Endothelial cell (in vitro differentiated cells): ENCODE measurements around the gene TIPRL. TPM values are rescaled to one million over a fixed set of nuclear protein-coding genes. Genes with fewer than 3 reads are reported as not detected.

Experiments
- DNase-seq: peaks from one replicate; pipeline ENCODE4 v3.0.0; 2021; ENCODE audit warnings: low spot score
- H3K27ac Mint-ChIP-seq: one replicate; pipeline ENCODE4 v1.8.0; 2021; ENCODE audit warnings: mixed read lengths, inconsistent platforms; ENCODE audit not compliant: unreplicated experiment
- H3K27me3 Mint-ChIP-seq: one replicate; pipeline ENCODE4 v1.8.0; 2021; ENCODE audit warnings: mild to moderate bottlenecking, moderate library complexity, mixed read lengths, inconsistent platforms; ENCODE audit not compliant: unreplicated experiment
- H3K36me3 Mint-ChIP-seq: one replicate; pipeline ENCODE4 v1.8.0; 2021; ENCODE audit warnings: mild to moderate bottlenecking, low read depth, mixed read lengths, inconsistent platforms; ENCODE audit not compliant: unreplicated experiment
- H3K4me1 Mint-ChIP-seq: one replicate; pipeline ENCODE4 v1.8.0; 2021; ENCODE audit warnings: mild to moderate bottlenecking, mixed read lengths, inconsistent platforms; ENCODE audit not compliant: unreplicated experiment
- H3K4me3 Mint-ChIP-seq: one replicate; pipeline ENCODE4 v1.8.0; 2021; ENCODE audit warnings: mild to moderate bottlenecking, mixed read lengths, inconsistent platforms; ENCODE audit not compliant: unreplicated experiment
- H3K9me3 Mint-ChIP-seq: one replicate; pipeline ENCODE4 v1.8.0; 2021; ENCODE audit warnings: mixed read lengths, inconsistent platforms; ENCODE audit not compliant: unreplicated experiment
- total RNA-seq: library from RNA; stranded (reverse); fragmentation: NEBNext Ultra II Directional; extraction: Animal tissue kit (Norgen Biotek cat#: 25700); gene quantifications from one replicate; pipeline ENCODE4 v1.2.1, GENCODE V29; 2021; ENCODE audit not compliant: unreplicated experiment
- TF ChIP-seq, protein P1 (sequence below): fragments of 200-600 bp; sonication (generic); IDR thresholded peaks from one replicate; pipeline ENCODE4 v1.5.0; 2021; ENCODE audit warnings: antibody characterized with exemption; ENCODE audit not compliant: unreplicated experiment

TIPRL gene
- total RNA-seq, 1 donor from 2014 or later: 34.2 TPM

DNA sequence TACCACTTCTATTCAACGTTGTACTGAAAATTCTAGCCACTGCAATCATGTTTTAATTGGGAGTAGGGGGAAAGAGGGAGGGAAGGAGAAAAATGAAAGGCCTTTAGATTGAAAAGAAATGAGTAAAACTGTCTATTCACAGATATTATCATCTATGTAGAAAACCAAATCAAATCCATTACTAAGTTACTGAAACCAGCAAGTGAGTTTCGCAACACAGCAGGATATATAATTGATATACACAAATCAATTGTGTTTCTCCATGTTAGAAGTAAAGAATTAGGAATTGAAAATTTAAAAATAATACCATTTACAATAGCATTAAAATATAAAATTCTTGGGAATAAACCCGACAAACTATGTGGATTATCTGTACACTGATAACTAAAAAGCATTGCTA, 66.3 kb downstream of the TIPRL start:
- H3K4me1 Mint-ChIP-seq: peaks cover 5% of the 10 kb centered on the region
- DNase-seq: no peak
- H3K36me3 Mint-ChIP-seq: peaks cover 19% of the 10 kb centered on the region
- peak overlapping the region; percentile 11 for H3K27ac Mint-ChIP-seq
- no peak overlapping the region for H3K4me3 Mint-ChIP-seq
- H3K27me3 Mint-ChIP-seq: peaks cover 1% of the 10 kb centered on the region
- TF ChIP-seq, protein P1, sequence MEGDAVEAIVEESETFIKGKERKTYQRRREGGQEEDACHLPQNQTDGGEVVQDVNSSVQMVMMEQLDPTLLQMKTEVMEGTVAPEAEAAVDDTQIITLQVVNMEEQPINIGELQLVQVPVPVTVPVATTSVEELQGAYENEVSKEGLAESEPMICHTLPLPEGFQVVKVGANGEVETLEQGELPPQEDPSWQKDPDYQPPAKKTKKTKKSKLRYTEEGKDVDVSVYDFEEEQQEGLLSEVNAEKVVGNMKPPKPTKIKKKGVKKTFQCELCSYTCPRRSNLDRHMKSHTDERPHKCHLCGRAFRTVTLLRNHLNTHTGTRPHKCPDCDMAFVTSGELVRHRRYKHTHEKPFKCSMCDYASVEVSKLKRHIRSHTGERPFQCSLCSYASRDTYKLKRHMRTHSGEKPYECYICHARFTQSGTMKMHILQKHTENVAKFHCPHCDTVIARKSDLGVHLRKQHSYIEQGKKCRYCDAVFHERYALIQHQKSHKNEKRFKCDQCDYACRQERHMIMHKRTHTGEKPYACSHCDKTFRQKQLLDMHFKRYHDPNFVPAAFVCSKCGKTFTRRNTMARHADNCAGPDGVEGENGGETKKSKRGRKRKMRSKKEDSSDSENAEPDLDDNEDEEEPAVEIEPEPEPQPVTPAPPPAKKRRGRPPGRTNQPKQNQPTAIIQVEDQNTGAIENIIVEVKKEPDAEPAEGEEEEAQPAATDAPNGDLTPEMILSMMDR: no peak
- H3K9me3 Mint-ChIP-seq: no peaks in the 10 kb centered on the region

DNA sequence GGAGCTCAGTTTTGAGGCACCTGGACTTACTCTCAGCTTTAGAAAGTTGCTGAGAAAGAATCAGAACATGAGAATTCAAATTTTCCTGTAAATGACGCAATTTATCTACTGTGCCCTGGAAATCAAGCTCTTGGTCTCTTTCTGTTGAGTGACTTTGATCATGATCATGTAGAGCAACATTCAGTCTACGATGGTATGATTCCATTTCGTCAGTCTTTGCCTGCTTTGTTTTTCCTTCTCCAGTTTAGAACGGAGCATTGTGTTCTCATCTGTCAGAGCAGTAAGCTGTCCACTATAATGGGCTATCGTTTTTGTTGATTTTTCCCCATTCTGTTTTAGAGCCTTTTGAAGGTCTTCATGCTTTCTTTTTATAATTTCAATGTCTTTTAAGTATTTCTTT, 67.7 kb downstream of the TIPRL start:
- Mint-ChIP-seq H3K27ac (no peak overlapping the region), H3K36me3 (peaks cover 20% of the 10 kb centered on the region), H3K4me3 (no peak overlapping the region), H3K4me1 (peaks cover 5% of the 10 kb centered on the region), H3K27me3 (peaks cover 1% of the 10 kb centered on the region), H3K9me3 (no peaks in the 10 kb centered on the region)
- TF ChIP-seq, protein P1: no peak
- DNase-seq: no peak

Other genes starting within 250 kb of the TIPRL start
- gene DCAF6, start 242.3 kb upstream of the TIPRL start, total RNA-seq: 21.0 TPM
- gene MPC2, start 241.9 kb upstream of the TIPRL start, total RNA-seq: 33.7 TPM
- gene GPR161, start 42.0 kb upstream of the TIPRL start, total RNA-seq: 40.9 TPM
- 36.8 TPM for gene SFT2D2, start 47.0 kb downstream of the TIPRL start, total RNA-seq
- gene TBX19, start 101.9 kb downstream of the TIPRL start, total RNA-seq: 1.1 TPM